ENCODE measurements around the gene UTF1. TPM values are rescaled to one million over a fixed set of nuclear protein-coding genes. Genes with fewer than 3 reads are reported as not detected.
"Not testable (repeated sequence)": the region's sequence is repeated elsewhere in the genome, so short reads cannot be mapped to it uniquely, and the experiment has no call there.

Gene UTF1
- polyA plus RNA-seq, 10 donors: 0.11 to 0.18 TPM; not detected in 8

DNA sequence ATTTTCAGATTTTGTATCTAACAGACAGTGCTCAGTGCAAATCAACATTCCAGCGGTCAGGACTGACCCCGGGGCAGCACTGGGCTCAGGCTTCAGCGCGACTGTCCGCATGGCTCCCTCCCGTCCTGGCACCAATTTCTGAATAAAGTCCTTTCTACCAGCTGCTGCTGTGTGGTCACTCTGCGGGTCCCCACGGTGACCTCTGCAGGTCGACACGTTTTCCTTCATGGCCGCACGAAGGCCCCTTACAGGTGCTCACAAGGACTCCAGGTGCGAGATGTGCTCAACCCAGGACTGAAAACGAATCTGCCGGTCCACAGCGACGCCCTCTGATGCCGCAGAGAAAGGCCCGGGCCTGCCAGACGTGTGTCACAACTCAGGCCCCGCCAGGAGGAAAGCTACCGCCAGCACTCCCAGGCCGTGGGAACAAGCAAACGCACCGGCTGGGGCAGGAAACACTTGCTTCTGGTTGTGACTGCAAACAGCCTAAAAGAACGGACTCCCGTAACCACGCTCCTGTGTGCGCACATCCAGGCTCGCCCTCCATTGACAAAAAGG is 3.7 kb upstream of the UTF1 start:
- no peak for DNase-seq

DNA sequence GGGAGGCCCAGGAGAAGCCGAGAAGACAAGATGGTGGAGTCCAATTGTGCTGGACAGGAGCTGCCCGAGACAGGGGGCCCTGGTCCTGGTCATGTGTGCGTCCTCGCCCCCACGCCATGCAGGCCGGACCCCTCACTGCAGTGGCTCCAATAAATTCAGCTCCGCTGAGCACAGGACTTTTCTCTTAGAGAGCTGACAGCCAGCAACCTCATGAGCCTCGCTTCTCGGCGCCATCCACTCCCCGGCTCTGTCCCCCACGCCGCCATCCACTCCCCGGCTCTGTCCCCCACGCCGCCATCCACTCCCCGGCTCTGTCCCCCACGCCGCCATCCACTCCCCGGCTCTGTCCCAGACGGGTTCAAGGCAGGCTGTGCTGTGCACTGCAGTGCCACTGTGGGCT is 2.8 kb upstream of the UTF1 start:
- DNase-seq: no peak

DNA sequence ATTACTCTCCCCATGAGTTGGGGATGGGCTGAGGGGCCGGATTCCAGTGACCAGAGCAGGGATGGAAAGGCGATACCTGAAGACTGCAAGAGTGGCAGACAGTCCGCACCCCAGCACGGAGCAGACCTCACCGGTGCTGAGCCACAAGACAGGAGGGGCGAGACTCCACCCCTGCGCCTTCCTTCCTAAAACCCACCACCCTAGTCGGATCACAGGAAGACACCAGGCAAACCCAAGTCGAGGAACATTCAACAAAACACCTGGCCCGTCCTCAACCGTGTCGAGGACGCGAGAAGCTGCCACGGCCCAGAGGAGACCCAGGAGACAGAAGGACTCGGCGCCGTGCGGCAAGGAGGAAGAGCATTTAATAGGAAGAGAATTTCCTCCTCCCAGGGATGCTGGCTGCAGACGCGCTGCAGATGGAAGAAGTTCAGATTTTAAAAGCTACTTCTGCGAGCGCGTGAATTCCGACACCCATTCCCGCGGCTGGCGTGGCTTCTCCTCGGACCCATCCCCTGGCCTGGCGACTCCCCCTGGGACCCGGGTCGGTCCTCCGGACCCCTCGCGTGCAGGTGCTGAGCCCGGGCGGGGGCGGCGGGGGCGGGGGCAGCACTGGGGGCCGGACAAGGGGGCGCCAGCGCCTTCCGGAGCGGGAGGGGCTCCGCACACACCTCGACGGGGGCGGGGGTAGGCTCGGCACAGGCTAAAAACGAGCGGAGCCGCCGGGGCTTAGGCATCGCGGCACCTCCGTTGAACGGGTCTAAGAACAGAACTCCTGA is 563 bp upstream of the UTF1 start:
- no peak for DNase-seq

DNA sequence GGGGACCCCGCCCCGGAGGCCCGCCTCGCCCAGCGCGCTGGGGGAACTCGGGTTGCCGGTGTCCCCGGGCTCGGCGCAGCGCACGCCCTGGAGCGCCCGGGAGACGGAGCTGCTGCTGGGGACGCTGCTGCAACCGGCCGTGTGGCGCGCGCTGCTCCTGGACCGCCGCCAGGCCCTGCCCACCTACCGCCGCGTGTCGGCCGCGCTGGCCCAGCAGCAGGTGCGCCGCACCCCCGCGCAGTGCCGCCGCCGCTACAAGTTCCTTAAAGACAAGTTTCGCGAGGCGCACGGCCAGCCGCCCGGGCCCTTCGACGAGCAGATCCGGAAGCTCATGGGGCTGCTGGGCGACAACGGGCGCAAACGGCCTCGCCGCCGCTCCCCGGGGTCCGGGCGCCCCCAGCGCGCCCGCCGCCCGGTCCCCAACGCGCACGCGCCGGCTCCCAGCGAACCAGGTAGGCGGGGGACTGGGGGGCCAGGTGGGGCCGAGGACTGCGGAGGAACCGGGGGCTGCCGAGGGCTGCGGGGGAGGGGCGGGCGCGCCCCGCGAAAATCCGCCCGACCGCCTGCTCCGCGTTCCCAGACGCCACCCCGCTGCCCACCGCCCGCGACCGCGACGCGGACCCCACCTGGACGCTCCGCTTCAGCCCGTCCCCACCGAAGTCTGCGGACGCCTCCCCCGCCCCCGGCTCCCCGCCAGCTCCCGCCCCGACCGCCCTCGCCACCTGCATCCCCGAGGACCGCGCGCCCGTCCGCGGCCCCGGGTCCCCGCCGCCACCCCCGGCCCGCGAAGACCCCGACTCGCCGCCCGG is 574 bp downstream of the UTF1 start:
- peak in 1 of 3 donors; percentile 11 for DNase-seq

DNA sequence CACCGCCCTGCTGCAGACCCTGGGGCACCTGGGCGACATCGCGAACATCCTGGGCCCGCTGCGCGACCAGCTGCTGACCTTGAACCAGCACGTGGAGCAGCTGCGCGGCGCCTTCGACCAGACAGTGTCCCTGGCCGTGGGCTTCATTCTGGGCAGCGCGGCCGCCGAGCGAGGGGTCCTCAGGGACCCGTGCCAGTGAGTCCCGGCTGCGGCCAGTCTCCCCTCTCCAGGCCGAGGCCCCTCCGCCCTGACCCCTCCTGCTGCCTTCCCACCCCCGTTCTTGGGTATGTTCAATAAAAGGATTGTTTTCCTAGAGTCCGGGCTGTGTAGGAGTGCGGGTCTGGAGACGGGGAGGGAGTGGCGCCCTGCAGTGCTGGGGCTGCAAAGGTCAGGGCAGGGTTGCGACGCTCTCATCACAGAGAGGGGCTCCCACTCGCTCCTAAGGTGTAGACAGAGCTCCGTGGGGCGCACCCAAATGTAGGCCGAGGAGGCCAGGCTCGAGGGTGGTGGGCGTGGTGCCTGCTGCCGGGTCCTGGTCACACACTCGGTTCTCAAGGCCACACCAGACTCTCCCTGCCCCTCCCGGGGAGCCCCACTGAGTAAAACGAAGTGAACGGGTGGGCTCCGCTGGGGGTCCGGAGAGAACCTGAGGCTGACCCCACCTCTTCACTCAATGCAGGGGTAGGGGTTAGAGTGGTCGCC is 1.4 kb downstream of the UTF1 start:
- no peak for DNase-seq

DNA sequence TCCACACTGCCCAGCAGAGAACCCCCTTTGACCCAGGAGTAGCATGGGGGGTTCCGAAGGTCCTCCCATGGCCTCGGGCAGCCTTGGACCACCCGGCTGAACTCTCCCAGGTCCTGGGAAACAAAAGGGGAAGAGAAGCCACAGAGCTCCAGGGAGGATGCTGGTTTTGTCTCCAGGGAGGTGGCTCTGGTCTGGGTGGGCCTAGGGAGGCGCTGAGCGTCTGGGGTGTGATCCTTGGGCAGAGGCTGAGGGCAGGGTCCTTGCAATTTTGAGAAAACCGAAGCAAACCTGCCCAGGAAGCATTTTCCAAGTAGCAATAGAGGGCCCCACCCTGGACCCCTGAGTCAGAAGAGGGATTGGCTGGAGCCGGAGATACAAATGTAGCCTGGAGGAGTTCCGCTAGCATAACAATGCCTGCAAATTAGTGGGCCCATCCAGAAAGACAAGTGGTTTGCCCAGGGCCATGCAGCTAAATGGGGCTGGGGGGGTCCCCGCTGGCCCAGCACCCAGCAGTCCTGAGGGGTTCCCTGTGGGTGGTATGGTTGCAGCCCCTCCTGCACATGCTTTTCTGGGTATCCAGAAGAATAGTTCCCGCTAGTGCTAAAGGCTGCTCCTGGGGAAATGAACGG is 2.0 kb downstream of the UTF1 start:
- no peak for DNase-seq

DNA sequence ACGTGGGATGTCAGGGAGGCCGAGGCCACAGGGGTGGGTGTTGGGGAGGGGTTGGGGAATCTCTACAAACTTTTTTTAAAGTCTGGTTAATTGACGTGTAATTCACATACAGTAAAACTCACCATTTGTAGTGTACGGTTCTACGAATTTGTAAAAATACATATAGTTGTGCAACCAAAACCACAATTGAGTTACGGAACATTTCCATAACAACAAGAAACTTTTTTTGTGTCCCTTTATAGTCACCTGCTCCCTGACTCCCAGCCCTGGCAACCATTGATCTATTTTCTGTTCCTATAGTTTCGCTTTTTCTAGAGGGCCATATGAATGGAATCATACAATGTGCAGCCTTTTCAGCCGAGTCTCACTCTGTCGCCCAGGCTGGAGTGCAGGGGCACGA is 4.8 kb downstream of the UTF1 start:
- not testable (repeated sequence) for DNase-seq

DNA sequence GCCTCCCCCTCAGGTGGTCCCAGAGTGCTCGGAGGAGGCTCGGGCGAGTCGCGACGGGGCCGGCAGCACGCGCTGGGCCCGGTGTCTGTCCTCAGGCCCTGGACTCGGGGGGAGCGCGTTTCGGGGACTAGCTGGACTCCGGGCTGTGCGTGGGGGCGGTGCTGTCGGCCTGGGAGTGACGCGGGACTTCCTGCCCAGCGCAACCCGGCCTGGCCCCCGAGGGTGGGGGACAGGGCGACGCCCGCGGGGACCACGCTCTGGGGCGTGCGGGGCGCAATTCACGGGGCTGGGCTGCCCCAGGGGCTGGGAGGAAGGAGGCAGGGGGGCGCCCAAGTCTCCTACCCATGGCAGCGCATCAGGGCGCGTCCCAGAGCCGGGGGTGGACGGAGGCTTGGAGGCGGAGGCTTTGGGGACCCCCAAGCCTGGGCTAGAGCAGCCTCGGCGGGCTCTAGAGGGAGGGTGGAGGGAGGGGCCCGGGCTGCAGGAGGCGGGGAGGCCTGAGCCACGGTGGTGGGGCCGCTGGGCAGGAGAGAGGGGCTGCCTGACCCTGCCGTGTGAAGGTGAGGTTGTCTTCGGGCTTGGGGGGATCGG is 5.3 kb downstream of the UTF1 start:
- no peak for DNase-seq

DNA sequence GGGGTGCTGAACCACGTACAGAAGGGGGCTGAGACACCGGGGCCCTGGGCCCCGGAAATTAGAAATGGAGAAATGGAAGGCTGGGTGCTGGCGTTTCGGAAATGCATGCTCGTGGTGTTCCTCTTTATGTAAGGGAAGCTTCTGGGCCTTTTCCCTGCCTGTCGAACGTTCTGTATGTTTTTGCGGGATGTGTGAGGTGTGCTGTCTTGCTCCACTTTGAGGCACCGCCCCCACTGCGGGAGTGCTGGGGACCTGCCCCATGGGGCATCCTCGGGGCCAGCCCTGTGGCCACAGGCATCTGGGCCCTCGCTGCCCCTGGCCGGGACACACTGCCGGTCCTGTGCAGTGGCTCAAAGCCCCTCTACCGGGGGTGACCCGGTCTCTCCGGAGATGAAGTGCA is 5.9 kb downstream of the UTF1 start:
- DNase-seq: no peak

DNA sequence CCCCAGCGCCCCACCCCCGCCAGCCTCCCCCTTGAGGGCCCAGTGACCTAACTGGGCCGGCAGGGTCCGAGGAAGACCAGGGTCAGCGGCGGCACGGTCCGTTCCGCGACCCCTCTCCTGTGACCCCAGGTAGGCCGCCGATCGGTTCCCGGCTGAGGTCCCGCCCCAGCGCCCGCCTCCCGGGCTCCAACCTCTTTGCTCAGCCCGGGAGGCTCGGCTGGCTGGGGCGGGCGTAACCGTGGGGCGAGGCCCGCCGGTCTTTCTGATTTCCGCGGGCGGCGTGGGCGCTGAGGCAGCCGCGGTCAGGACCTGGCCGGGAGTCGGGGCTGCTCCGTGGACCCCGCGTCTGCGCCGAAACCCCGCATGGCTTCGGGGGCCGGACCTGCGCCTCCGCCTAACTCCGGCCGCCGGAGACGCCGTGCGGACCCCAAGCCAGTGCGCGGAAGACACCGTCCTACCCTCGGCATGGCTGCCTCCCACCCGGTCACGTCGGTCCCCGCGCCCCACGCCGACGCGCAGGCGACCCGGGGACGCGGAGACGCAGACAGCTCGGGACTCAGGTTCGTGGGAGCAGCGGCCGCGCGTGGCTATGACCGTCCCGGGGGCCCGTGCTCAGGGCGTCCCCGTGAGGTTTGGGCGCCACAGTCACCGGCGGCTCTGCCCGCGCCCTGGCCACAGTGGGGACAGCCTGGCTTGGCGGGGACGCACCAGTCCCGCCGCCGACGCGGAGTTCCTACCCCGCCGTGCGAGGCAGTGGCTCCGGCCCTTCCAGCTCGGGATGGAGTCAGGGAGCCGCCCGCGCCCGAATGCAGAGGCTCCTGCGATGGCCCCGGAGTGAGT is 6.6 kb downstream of the UTF1 start:
- DNase-seq: no peak

DNA sequence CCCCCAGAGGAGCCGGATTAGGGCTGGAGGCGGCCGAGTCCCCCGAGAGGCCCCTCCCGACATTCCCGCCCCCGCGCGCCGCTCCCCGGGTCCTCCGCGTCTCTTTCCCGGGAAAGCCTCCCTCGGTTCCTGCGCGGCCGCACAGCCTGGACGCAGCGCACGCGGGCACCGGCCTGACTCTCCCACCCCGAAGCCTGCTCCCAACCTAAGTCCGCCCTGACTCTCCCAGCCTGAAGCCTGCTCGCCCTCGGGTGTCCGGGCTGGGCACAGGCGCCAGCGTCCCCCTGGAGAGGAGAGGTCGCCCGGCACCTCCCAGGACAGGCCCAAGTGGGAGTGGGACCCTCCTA is 7.2 kb downstream of the UTF1 start:
- no peak for DNase-seq

DNA sequence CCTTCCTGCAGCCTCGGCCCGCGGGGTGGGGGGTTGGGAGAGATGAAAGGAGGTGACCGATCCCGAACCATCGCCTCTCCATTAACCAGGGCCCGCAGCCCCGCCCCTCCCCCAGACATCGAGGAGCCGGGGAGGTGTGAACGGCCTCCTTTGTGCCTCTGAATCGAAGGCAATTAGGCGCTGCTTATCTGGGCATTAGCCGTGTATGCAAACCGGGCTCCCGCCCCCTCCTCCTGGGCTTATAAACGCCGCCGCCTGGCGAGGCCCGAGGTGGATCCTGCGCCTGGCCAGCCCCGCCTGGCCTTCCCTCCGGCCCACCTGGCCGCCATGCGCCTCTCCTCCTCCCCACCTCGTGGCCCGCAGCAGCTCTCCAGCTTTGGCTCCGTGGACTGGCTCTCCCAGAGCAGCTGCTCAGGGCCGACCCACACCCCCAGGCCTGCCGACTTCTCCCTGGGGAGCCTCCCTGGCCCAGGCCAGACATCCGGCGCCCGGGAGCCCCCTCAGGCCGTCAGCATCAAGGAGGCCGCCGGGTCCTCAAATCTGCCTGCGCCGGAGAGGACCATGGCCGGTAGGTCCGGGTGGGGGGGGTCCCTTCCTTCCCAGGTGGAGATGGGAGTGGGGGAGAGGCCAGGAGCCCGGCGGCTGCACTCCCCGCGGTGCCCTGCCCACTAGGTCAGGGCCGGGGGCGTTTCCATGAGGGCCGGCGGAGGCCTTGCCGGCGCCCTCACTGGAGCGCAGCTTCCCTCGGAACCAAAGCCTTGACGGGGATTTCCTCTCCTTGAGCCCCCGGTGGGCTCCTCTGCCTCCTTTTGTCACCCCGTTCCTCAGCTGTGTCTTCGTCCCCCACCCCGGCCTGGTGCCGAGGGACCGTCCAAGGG is 7.8 kb downstream of the UTF1 start, which contains the start of gene VENTX:
VENTX (plus strand) TSS at position 268 of the 878 bp plus-strand sequence; CDS start at position 328, 60 bp downstream.
- DNase-seq: no peak

DNA sequence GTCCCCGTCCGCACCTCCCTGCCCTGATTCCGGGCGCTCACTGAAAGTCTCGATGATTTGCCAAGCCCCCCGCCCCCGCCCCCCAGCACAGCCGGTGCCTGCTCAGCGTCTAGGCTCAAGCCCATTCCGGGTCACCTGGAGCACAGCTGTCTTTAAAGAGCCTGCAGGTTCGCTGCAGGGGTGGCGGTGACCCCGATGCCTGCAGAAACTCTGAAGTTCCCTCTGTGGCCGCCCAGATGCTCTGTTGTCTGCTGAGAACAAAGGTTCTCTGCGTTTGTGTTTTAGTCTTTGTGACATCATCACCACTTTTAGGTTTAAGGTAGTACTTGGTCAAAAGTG is 8.4 kb downstream of the UTF1 start:
- no peak for DNase-seq

DNA sequence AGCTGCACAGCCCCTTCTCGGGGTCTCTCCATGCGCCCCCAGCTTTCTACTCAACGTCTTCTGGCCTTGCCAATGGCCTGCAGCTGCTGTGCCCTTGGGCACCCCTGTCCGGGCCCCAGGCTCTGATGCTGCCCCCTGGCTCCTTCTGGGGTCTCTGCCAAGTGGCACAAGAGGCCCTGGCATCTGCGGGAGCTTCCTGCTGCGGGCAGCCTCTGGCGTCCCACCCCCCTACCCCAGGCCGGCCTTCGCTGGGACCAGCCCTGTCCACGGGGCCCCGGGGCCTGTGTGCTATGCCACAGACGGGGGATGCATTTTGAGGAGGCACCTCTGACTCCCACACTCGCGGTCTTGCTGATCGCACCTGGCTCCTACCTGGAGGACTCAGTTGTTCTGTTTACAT is 10.0 kb downstream of the UTF1 start:
- DNase-seq: no peak

DNA sequence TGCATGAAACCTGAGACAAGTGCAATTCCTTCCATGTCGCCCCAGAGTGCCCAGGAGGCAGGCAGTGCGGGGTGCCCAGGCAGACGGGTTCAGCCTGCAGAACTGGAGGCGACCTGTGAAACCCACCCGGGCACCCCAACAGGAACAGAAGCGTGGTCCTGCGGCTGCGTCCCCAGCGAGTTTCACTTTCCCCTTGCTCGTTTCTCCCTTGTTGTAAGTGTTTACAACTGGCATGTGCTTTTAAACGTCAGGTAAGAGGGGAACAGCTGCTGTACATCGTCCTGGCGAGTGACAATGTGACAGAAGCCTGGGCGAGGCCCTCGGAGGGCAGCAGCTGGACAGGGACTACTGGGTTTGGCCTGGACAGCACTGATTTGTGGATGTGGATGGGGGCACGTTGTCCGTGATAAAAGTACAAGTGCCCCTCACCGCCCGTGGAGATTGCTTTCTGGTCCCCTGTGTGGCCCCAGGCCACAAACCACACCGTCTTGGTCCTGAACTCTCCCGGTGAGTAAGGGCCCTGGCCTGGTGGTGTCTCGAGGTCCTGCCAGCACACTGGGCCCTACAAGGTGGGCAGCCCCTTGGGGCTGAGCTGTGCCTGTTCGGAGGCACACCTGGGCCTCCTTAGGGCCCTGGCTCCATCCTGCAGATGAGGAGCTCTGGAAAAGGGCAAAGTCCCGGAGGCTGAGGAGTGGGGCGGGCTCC is 11.6 kb downstream of the UTF1 start:
- no peak for DNase-seq

DNA sequence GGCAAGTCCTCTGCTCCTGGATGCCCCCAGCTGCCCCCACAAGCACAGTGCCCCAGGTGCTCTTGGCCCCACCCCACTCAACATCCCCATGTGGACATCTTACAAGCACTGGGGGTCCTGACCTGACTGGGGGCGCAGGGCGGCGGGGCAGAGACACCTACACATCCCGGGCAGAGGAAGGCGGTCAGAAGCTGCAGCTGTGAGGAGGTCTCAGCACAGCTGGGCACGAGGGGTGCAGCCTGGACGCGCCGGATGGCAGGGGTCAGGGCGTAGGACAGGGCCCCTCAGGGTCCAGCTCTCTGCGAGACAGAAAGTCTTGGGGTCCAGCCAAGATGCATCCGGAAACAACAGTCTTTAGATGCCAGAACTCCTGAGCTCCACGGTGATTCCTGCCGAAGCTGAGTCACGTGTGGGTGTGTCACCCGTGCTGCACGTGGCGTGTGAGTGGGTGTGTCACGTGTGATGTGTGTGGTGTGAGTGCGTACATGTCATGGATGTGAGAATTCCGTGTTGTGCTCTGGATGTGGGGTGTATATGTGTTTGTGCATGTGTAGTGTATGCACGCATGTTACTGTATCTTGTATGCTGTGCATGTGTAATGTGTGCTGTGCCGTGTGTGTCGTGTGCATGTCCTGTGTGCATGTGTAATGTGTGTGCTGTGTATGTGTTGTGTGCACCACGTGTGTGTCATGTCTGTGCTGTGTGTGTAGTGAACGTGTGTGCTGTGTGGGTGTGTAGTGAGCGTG is 12.8 kb downstream of the UTF1 start:
- no peak for DNase-seq

DNA sequence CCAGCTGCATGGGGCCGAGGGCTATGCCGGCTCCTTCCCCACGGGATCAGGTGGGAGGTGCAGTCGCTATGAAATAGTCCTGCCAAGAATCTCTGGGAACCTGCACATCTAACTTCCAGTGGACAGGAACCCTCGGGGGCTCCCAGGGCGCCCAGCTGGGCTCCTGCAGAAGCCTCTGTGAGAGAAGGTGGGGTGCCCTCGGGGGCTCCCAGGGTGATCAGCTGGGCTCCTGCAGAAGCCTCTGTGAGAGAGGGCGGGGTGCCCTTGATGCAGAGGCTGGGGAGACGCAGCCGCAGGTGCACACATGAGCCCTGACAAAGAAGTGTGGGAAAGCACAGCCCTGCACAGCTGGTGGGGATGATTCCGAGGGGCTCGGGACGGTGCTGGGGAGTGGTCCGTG is 13.6 kb downstream of the UTF1 start:
- no peak for DNase-seq

All from muscle of back (tissue), 11 donors.